Smooth muscle cell (in vitro differentiated cells): ENCODE measurements around the gene TMEM39A. TPM values are rescaled to one million over a fixed set of nuclear protein-coding genes. Genes with fewer than 3 reads are reported as not detected.
A peak's percentile ranks its signal among the peaks of the same experiment; 100 is the strongest.

Source experiments
- DNase-seq: peaks from one replicate; lab custom pipeline; 2025; ENCODE audit not compliant: unreplicated experiment; lab: John Stamatoyannopoulos, UW
- H2AFZ ChIP-seq: fragments of 200-600 bp; sonication (generic); 2 replicates; pipeline ENCODE4 v1.6.0; 2016; ENCODE audit warnings: antibody characterized with exemption, low read depth, mild to moderate bottlenecking
- H3F3A ChIP-seq: fragments of 200-600 bp; sonication (generic); 2 replicates; pipeline ENCODE4 v1.6.0; 2017; ENCODE audit warnings: antibody characterized with exemption, low read depth
- H3K27ac ChIP-seq: fragments of 200-600 bp; sonication (generic); 2 replicates; pipeline ENCODE4 v1.5.1; 2016; ENCODE audit warnings: low read depth, mild to moderate bottlenecking
- H3K27me3 ChIP-seq: fragments of 200-600 bp; sonication (generic); 2 replicates; pipeline ENCODE4 v1.6.1; 2016; ENCODE audit warnings: low read depth, mild to moderate bottlenecking
- H3K36me3 ChIP-seq: fragments of 200-600 bp; sonication (generic); 2 replicates; pipeline ENCODE4 v1.5.1; 2016; ENCODE audit warnings: low read depth
- H3K4me1 ChIP-seq: fragments of 200-600 bp; sonication (generic); 2 replicates; pipeline ENCODE4 v1.5.1; 2016; ENCODE audit warnings: low read depth
- H3K4me2 ChIP-seq: fragments of 200-600 bp; sonication (generic); 2 replicates; pipeline ENCODE4 v1.6.0; 2016; ENCODE audit warnings: mild to moderate bottlenecking
- H3K4me3 ChIP-seq: fragments of 200-600 bp; sonication (generic); 2 replicates; pipeline ENCODE4 v1.5.1; 2016; ENCODE audit warnings: mild to moderate bottlenecking
- H3K79me2 ChIP-seq: fragments of 200-600 bp; sonication (generic); 2 replicates; pipeline ENCODE4 v1.6.0; 2016; ENCODE audit warnings: low read depth, mild to moderate bottlenecking
- H3K9ac ChIP-seq: fragments of 200-600 bp; sonication (generic); 2 replicates; pipeline ENCODE4 v1.6.0; 2016; ENCODE audit warnings: low read depth
- H3K9me3 ChIP-seq: fragments of 200-600 bp; sonication (generic); replicated peaks from 2 replicates; pipeline ENCODE4 v1.5.1; 2016; ENCODE audit warnings: low read depth
- H4K20me1 ChIP-seq: fragments of 200-600 bp; sonication (generic); 2 replicates; pipeline ENCODE4 v1.6.0; 2016; ENCODE audit warnings: low read depth
- WGBS: methylation state at CpG from one replicate; pipeline ENCODE4 v1.1.7; 2016; ENCODE audit warnings: low lambda C conversion rate; 5-methylcytosine and 5-hydroxymethylcytosine counted together
- polyA plus RNA-seq: library from polyadenylated mRNA; unstranded; fragments of >200 nt; fragmentation: Nextera tagmentation; extraction: Ambion mirVana; gene quantifications from 2 replicates; pipeline ENCODE4 v1.2.1, GENCODE V29; 2016
- total RNA-seq: library from RNA; depleted of rRNA; stranded (reverse); fragments of >200 nt; gene quantifications from 2 replicates; pipeline ENCODE4 v1.2.3, GENCODE V29; 2014
- TF ChIP-seq, protein P1 (sequence below): fragments of 200-600 bp; sonication (generic); IDR thresholded peaks from 2 replicates; pipeline ENCODE4 v1.5.1; 2017; ENCODE audit warnings: borderline replicate concordance, mild to moderate bottlenecking, antibody characterized with exemption; ENCODE audit not compliant: insufficient read depth, poor library complexity, severe bottlenecking

Gene TMEM39A, protein sequence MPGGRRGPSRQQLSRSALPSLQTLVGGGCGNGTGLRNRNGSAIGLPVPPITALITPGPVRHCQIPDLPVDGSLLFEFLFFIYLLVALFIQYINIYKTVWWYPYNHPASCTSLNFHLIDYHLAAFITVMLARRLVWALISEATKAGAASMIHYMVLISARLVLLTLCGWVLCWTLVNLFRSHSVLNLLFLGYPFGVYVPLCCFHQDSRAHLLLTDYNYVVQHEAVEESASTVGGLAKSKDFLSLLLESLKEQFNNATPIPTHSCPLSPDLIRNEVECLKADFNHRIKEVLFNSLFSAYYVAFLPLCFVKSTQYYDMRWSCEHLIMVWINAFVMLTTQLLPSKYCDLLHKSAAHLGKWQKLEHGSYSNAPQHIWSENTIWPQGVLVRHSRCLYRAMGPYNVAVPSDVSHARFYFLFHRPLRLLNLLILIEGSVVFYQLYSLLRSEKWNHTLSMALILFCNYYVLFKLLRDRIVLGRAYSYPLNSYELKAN
- total RNA-seq: 79.2 and 129 TPM in 2 replicates
- polyA plus RNA-seq: 59.6 and 64.6 TPM in 2 replicates

DNA sequence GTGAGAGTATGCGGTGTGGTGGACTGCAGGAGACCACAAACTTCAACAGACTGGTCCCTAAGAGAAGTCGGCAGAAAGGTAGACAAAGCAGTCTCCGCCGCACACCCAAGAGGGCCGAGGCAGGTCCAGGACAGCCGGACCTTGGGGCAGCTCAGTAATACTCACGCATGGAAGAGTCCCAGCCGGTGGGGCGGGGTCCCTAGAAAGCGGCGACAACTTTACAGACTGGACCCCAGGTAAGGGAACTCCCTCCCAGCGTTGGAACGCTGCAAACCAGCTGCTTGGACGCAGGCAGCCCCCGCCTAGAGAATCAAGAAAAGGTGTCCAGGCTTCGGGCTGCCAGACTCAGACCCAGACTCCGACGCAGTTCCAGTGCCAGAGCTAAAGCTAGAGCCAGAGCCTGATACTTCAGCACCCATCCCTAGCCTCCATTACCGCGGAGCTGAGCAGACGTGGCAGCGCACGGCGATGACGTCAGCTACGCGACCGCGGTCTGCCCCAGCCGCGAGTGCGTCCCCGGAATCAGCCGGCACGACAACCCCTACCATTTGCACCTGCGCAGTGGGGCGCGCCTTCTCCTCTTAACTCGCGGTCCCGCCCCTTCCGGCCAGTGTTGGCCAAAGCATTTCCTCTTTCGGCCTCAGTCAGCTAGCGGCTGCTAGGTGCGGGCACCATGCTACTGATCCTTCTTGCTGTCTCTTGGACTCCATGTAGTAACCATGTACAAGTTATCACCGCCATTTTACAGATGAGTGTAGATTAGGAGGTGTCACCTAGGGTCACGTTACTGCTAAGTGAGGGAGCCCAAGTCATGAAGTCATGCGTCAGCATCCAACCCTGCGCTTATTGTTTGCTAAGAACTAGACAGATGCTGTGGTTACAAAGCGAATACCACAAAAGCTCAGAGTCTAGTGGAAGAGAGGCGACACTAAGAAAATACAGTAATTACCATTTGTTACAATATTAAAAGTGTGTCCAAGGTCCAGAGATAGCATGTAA is at the start of gene TMEM39A:
Gene TMEM39A, minus strand, starts transcription at position 445 of the 999 bp plus-strand sequence. CDS start 1,541 bp downstream, outside the sequence.
- peaks cover 31% of the 10 kb centered on the region for H3K4me1 ChIP-seq
- H3K9ac ChIP-seq: peak within 1 kb of the TSS; percentile 100
- TF ChIP-seq, protein P1, sequence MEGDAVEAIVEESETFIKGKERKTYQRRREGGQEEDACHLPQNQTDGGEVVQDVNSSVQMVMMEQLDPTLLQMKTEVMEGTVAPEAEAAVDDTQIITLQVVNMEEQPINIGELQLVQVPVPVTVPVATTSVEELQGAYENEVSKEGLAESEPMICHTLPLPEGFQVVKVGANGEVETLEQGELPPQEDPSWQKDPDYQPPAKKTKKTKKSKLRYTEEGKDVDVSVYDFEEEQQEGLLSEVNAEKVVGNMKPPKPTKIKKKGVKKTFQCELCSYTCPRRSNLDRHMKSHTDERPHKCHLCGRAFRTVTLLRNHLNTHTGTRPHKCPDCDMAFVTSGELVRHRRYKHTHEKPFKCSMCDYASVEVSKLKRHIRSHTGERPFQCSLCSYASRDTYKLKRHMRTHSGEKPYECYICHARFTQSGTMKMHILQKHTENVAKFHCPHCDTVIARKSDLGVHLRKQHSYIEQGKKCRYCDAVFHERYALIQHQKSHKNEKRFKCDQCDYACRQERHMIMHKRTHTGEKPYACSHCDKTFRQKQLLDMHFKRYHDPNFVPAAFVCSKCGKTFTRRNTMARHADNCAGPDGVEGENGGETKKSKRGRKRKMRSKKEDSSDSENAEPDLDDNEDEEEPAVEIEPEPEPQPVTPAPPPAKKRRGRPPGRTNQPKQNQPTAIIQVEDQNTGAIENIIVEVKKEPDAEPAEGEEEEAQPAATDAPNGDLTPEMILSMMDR: no peak
- H3K36me3 ChIP-seq: peaks cover 6% of the 10 kb centered on the region
- WGBS: 7% methylated on average over 50 of the region's 51 CpGs
- peak; percentile 95 for DNase-seq
- H3K27me3 ChIP-seq: no peaks in the 10 kb centered on the region
- H3K9me3 ChIP-seq: no peaks in the 10 kb centered on the region
- H3K4me3 ChIP-seq: peak within 1 kb of the TSS; percentile 97
- peak within 1 kb of the TSS; percentile 84 for H2AFZ ChIP-seq
- peak within 1 kb of the TSS; percentile 96 for H3K27ac ChIP-seq
- H3K79me2 ChIP-seq: peaks cover 49% of the 10 kb centered on the region
- H3K4me2 ChIP-seq: peak within 1 kb of the TSS; percentile 96
- peaks cover 37% of the 10 kb centered on the region for H4K20me1 ChIP-seq
- H3F3A ChIP-seq: no peaks in the 10 kb centered on the region

DNA sequence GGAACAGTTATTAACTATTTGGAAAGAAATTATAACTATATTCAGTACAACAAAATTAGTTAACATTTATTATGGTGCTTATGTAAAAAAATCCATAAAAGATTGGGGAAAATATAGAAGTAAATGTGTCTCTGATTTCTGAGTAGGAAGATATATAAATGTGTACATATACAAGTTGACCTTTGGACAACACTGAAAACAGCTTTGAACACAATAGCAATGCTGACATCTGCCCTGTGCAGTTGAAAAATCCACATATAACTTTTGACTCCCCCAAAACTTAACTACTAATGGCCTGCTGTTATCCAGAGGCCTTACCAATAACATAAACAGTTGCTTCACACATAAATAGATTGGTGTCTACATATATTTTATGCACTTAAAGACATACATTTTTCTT is 47.3 kb upstream of the TMEM39A start:
- no peak for DNase-seq
- Histone ChIP-seq H3K27me3 (no peaks in the 10 kb centered on the region), H3K27ac (no peak overlapping the region), H3K79me2 (peaks cover 10% of the 10 kb centered on the region), H3K9ac (no peak overlapping the region), H3F3A (no peaks in the 10 kb centered on the region), H3K36me3 (peaks cover 20% of the 10 kb centered on the region), H3K4me2 (no peak overlapping the region), H3K4me3 (no peak overlapping the region), H4K20me1 (peaks cover 14% of the 10 kb centered on the region), H3K4me1 (no peaks in the 10 kb centered on the region), H3K9me3 (no peaks in the 10 kb centered on the region), H2AFZ (no peak overlapping the region)
- TF ChIP-seq, protein P1: no peak

DNA sequence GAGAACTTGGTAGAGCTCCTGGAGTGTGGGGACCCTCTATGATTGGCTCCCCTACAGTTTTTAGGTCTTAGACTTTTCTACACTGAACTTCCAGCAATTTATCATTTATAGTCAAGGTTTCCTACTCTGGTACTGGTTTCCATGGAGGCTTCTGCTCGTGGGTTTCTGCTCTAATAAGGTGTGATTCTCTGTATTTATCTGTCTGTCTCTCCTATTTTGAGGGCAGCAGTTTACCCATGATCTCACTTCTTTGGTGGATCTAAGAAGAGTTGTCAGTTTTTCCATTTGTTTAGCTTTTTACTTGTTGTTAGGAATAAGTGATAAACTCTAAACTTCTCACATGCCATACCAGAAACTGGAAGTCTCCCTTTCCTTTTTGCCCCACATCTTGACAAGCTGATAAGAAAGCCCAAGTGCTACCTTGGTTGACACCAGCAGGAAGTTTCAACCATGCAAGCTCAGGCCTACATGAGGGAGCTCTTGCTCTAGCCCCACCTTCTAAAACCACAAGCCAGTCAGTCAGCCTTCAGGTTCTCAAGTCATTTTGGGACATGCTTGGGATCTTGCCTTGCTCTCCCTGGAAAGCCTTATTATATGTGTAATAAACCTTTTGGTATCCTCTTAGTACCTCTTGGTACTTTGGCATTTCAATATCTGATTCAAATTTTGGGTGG is 44.9 kb upstream of the TMEM39A start:
- H4K20me1 ChIP-seq: peaks cover 17% of the 10 kb centered on the region
- no peak for DNase-seq
- WGBS: 90% methylated on average over 1 of the region's 1 CpG

More for the DNA sequence above, 44.9 kb upstream of the TMEM39A start:
- Histone ChIP-seq H3F3A (no peaks in the 10 kb centered on the region), H2AFZ (no peak overlapping the region), H3K36me3 (peaks cover 5% of the 10 kb centered on the region), H3K27me3 (no peaks in the 10 kb centered on the region), H3K4me1 (no peaks in the 10 kb centered on the region), H3K4me2 (no peak overlapping the region), H3K9ac (no peak overlapping the region), H3K79me2 (peaks cover 10% of the 10 kb centered on the region), H3K4me3 (no peak overlapping the region), H3K27ac (no peak overlapping the region), H3K9me3 (no peaks in the 10 kb centered on the region)
- TF ChIP-seq, protein P1: no peak
